ENCODE data around the gene FAIM2.

The FAIM2 gene

DNA sequence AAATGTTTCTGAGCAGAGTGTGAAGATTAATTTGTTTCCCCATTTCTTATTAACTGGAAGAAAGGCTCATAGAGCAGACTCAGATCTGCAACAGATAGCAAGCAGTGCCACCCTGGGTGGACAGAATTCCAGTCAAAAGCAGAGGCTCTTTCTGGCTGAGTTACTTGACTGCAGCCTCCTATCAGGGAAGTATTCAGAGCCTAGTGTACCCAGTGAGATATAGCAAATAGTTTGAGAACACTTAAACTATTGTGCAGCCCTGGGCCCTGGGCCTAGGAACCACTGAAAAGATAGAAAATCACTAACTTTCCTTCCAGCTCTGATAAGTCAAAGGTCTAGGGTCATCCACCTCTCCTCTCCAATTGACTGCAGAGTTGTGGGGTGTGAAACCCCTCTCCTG is 35.6 kb upstream of the FAIM2 start:
- DNase-seq, result no peak

DNA sequence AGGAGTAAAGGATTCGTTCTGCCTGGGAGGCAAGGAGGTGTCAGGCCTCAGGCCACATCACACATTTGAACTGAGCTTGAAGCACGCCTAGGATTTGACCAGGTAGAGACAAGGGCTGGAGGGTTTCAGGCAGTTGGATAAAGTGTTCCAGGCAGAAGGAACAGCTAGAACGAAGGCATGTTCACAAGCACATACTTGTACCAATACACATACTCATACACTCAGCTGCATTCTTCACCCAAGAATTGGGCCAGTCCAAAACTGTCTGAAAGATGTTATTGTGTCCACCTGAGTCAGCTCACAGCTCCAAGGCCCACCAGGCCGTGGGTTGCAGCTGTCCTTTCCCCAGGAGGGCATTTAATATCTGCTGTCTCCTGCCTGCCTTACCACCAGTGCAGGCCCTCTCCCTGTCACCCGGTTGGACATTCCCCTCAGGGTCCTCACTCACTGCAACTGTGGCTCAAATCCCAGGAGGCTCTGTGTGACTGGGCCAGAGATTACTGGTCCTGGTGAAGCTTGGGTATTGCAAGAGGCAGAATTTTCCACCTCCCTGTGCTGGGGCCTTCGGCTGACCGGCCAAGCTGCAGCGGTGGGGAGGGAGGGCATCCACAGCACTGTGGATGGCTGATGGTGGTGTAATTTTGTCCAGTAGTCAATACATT is 34.1 kb upstream of the FAIM2 start:
- DNase-seq, result no peak

DNA sequence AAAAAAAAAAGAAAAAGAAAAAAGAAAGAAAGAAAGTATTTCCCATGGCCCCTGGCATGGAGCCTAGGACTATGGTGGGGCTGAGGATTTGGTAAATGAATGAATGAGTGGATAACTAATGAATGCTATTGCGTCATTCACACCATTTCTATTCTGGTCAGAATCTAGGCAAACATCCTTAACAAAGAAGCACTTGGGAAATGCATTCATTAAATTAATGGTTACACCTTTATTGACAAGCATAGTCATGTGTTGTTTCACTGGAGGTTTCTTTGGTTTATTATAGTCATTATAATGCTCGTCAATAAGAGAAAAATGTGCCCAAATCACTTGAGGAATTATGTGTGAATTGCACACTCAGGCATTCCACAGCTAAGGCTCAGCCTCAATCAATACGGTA is 33.2 kb upstream of the FAIM2 start:
- DNase-seq, result no peak

DNA sequence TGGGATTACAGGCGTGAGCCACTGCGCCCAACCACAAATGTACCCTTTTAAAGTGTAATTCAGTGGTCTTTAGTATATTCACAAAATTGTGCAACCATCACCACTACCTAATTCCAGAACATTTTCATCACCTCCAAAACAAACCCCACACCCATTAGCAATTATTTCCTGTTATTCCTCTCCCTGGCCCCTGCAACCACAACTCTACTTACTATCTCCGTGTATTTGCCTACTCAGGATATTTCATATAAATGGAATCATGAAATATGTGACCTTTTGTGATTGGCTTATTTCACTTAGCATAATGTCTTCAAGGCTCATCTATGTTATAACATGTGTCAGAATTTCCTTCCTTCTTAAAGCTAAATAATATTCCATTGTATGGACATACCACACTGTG is 30.8 kb upstream of the FAIM2 start:
- no peak for DNase-seq

DNA sequence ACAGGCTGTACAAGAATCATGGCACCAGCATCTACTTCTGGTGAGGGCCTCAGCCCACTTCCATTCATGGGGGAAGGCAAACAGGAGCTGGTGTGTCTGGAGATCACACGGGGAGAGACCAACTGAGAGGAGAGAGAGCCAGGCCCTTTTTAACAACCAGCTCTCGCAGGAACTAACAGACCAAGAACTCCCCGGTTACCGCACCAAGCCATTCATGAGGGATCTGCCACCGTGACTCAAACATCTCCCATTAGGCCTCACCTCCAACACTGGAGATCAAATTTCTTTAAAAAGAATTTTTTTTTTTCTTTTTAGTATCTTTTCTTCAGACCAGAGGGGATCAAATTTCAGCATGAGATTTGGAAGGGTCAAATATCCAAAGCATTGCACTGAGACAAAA is 30.1 kb upstream of the FAIM2 start:
- DNase-seq, result no peak

DNA sequence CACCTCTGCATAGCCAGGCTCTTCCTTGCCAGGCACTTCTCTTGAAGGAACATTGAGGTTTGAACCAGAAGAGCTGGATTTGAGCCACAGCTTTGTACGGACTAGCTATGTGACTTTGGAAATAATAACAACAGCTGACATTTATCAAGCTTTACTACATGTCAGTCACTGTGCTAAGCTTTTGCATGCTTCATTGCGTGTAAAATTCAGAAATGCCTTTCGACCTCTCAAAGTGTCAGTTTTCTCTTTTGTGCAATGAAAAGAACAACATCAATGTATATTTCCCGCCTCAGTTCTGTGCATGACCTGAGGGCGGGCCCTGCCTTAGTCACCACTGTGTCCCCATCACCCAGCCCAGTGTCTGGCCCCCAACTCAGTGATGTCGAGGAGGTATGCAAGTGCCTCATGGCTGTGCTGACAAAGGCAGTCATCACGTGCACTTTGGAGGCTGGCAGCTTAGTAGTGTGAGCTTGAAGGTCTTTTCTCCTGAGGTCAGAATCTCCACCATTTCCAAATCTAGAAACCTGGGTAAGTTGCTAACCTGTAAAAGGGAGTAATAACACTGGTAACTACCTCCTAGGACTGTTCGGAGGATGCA is 28.9 kb upstream of the FAIM2 start:
- DNase-seq, result no peak

DNA sequence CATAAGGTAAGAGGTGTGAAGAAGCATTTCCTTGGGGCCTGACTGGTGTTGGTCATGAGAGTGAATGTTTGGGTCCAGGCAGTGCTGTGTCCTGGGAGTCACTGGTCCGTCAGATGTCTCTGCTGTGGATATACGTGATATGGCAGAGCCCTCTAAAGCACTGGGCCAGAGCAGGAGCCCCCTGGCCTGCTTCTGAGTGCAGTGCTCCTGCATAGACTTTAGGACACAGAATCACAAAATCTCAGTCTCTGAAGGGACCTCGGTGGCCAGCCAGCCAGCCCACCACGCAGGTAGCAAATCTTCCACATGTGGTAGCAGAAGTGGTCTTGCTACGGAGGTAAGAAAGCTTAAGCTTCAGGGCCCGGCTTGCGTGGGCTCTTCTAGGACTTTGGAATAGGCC is 28.3 kb upstream of the FAIM2 start:
- DNase-seq, result no peak

DNA sequence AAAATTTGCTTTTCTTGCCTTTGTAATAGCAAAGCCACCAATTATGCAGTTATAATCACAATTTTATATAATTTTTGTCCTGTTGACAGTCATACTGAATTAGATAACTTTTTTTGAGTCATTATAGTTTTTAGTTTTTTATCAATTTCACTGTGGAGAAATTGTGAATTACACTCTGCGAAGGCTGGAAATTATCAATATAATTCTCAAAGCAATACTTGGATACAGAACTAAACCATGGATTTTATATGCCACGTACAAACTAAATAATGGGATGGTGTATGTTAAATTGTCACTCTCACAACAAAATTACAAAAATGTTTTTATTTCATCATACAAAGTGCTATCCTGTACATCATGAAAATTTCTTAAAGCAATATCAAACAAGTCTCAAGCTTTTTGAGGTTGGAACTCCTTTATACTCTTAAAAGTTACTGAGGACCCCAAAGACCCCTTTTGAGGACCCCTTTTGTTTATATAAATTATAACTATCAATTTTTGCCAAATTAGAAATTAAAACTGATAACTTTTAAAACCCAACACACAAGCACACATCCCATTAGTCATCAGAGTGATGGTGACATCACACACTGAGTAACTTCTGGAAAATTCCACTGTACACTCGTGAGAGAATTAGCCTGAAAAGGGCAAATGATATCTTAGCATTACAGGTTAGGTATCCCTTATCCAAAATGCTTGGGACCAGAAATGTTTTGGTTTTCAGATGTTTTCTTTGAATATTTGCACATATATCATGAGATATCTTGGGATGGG is 27.0 kb upstream of the FAIM2 start:
- no peak for DNase-seq

DNA sequence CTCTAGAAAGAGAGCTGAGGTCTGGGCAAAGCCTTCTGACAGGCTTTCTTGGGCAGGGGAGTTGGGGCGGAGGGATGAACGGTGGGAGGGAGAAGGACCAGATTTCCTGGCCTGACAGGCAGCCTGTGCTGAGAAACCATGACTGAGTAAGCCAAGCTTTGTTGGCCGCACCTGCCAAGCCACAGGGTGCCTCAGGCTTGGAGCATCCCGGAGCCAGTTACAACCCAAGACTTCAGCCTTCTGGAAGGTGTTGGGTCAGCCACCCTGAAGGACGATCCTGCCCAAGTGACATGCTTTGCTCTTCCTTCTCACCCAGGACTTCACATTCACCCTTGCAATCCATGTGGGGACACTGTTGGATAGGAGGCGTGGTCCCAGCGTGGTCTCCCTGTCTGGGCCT is 25.9 kb upstream of the FAIM2 start:
- no peak for DNase-seq

DNA sequence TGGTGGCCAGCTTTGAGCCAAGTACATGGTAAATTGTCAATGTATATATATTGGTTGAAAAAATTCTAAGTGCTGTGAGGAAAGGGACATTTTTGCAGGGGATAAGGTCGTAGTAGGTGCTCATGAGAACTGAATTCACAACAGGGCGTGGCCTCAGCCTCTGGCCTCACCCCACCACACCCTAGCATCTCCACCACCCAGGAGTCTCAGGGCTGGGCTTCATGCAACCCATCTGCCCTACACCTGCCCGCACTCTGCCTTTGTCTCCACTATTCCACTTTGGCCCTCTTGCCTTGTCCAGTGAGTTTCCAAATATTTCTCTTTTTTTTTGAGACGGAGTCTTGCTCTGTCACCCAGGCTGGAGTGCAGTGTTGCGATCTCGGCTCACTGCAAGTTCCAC is 24.8 kb upstream of the FAIM2 start:
- DNase-seq, result no peak

DNA sequence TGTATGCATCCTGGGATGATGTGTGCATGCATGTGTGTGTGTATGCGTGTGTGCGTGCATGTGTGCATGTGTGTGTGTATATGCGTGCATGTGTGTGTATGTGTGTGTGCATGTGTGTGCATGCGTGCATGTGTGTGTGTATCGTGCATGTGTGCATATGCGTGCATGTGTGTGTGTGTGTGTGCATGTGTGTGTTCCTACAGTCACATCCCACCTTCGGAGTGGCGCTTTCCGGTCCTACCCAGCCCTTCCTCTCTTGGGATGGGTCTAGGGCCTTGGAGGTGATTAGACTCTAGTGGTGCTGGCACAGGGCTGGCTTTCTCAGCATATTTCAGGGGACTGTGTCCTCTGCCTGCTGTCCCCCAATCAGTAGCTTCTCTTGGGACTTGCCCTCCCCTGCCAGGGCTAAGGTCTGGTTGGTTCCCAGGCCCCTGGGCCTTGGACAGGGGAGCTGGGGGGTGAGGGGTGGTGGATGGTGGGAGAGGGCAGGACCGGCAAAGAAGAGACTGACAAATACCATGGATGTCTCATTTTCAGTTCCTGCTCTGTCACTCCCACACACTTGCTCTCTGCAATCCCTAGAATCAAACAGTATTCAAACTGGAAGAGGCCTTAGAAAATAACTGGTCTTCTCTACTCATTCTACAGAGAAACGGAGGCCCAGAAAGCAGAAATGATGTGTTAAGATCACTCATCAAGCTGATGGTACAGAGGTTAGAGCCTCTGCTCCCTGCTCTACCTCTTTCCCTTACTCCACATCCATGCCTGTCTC is 21.9 kb upstream of the FAIM2 start:
- no peak for DNase-seq

DNA sequence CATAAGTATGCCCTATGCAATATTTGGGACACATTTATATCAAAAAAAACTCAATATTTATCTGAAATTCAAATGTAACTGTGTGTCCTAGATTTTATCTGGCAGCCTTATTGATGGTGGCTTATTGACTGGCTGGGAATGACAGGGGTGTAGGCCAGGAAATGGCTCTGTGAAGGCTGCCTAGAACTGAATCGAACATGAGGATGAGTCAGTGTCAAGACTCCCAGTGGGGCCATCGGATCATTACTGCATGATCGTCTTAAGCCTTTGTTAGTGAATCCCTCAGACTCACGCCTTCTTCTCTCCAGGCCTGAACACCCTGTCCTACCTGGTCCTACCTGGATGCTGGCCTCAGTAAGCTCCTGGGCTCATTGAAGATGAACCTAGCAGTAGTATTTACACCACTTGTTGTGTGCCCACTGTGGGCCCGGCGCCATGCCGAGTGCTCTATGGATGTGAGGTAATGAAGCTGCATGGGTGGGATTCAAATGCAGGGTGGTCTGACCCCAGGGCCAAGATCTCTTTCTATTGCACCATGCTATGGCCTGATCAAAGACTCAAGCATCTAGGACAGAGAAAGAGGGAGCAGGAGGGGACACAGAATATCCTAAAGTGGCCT is 21.0 kb upstream of the FAIM2 start:
- no peak for DNase-seq

DNA sequence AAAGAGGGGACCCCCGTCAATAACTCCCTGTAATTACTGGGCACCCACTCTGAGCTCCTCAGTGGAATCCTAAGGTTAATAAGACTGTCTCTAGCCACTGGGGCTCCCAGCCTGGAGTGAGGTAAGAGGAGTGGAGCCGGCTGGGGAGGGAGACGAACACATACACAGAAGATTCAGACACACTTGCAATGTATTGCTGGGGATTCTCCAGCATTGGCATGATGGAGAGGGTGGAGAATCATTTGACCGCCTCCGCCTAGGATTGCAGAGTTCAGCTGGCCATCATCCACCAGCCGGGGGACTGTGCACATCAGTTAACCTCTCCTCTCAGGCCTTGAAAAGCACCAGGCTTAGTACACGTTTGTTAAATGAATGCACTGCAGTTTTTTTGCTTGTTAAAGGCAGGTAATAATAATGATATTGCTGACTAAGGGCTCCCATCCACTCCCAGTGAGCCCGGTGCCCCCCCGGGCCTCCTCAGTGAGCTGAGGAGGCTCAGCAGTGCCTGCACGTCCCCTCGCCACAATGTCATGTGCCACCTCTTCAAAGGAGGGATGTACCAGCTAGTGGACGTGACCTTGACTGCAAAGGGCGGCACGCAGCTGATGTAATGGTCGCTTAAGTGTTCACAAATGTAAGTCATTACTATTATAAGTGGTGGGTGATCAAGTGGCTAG is 20.3 kb upstream of the FAIM2 start:
- DNase-seq, result no peak

DNA sequence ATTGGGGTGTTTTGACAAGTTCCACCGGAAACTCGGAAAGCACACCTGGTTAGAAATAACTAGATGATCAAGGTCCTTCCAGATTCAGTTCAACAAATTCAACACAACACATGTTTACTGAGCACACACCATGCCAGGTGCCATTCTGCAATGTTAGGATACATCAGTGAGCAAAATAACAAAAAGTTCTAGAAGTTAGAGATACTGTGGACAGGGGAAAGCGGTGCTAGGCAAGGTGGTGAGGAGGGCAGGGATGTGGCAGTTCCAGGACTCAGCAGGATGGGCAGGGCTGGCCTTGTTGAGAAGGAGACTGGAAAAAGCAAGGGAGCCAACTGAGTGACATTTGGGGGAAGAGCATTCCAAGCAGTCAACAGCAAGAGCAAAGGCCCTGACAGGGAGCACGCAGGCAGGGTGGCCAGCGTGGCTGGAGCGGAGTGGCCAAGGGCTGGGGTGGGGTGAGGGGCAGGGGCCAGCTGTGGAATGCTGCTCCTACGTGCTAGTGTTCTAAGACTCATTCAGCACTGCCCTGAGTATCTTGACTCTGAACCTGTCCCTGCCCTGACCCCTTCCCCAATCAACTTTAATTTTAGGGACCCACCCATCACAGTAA is 19.4 kb upstream of the FAIM2 start:
- no peak for DNase-seq

DNA sequence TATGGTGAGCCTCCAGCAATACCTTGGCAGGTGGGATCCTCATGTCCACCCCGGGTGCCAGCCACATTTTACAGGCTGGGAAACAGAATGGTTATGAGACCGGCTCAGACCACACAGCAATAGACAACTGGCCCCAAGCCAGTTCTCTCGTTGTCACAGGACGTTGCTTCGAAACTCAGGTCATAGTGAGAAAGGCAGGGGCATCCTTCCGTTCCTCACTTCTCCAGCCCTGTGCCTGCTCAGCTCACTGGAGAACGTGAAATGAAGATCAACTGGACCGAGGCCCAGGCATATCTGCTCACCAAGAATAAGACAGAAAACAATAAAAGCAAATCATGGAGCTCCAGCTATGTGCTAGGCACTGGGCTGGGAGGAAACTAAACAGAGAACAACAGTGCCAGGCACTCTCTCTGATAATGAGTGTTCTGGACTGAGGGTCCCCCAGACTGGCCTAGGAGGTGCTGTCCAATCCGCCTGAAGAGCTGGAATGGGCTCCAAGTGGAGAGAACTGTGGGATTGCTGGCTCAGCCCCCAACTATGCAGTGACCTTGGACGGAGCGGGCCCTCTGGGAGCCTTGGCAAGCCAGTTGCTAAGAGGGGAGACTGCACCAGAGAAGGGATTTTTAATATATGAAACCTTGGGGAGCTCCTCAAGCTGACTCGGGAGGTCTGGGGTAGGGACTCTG is 18.8 kb upstream of the FAIM2 start:
- no peak for DNase-seq

DNA sequence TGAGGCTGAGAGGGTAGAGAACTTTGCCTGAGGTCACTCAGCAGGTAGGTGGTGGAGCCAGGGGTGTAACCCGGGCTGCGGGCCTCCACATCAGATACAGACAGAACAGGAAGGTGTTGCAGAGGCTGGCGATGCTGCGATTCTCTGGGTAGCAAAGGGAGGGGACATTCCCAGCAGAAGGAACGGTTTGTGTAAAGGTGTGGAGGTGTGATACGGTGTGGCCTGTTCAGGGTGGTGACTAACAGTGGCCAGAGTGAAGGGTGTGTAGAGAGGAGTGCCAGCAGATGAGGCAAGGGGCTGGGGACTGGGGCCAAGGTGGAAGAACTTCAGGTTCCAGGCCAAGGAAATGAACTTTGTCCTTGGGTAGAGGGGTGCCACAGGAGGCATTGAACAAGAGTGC is 18.2 kb upstream of the FAIM2 start:
- DNase-seq, result no peak

DNA sequence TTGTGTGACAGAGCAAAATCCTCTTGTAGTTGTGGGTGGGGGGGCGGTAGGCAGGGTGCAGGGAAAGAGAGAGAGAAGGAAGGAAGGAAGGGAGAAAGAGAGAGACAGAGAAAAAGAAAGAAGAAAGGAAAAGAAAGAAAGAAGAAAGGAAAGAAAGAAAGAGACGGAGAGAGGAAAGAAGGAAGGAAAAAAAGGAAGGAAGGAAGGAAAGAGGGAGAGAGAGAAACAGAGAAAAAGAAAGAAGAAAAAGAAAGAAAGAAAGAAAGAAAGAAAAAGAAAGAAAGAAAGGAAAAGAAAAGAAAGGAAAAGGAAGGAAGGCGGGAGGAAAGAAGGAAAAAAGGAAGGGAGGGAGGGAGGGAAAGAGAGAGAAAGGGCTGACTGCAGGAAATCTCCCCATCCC is 17.6 kb upstream of the FAIM2 start:
- DNase-seq, result no peak

DNA sequence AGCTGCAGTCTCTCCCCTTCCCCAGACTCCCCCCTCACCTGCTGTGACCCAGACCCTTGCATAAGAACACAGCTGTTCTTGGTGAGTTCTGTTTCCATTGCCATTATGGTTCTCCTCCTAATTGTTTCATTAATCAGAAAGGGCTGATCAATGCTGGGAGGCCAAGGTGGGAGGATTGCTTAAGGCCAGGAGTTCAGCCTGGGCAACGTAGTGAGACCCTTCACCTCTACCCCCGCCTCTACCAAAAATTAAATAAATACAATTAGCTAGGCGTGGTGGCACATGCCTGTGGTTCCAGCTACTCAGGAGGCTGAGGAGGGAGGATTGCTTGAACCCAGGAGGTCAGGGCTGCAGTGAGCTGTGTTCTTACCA is 17.2 kb upstream of the FAIM2 start:
- no peak for DNase-seq

DNA sequence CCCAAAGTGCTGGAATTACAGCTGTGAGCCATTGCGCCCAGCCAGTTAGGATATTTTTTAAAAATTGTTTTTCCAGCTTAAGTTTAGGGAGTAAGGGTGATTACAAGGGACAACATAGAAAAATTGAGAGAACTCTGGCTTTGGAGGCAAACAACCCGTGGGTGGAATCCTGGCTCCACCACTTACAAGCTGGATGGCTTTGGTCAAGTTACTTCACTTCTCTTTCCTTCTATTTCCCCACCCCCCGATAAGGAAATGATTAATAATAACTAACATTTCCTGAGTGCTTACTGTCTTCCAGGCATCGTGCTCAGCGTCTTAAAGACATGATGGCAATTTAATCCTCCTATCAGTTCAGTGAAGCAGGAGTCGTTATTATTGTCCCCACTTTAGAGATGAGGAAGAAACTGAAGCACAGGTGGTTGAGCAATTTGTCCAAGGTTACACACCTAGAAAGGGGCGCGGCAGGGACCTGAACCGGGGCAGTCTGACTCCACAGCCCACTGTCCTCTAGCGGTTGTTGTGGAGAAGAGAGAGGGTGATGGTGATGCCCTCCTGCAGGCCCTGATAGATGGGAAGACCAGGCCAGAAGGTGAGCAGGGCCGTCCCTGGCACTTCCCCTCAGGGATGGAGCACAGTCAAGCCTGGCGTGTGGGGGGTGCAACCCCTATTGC is 16.7 kb upstream of the FAIM2 start:
- no peak for DNase-seq

DNA sequence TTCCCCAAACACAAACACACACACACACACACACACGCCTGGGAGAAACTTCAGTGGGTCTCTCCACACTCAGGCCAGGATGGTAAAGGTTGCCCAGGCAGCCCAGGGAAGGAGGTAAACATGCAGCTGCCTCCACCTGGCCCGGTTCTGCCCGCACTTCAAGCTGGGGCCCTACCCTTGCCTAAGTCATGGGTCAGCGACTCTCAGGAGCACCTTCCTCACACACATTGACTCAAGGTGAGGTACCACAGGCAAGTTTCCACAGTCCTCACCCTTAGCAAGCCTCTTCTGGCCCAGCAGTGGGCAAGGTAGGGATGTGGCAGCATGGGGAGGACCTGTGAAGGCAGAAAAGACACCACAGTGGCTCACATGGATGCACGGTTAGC is 14.1 kb upstream of the FAIM2 start:
- no peak for DNase-seq

DNA sequence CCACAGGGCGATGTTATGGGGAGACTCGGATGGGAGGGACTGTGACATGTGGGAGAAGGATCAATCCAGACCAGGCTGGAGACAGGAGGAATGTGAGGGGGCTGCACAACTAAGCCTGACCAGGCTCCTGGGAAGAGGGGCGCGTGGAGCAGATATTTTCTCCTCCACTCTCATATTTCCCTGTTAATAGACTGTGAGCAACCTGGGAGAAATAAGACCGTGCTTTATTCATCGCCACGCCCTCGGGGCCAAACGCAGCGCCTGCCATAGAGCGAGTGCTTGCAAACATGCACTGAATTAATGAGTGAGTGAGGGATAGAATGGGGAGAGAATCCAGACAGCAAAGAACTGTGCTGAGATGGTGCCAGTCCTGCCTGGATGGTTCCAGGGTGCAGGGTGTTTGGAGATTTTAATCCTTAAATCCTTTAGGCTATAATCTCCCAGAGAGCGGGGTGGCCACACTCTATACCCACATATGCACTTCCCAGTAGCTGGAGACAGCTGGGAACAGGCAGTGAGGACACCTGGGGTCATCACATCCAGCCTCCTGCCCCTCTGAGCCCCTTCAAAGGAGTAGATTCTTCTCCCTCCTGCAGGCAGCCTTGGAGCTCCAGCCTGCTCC is 13.6 kb upstream of the FAIM2 start:
- no peak for DNase-seq
